ENCODE results near the gene MYO3A.
"Not testable (repeated sequence)": the region's sequence is repeated elsewhere in the genome, so short reads cannot be mapped to it uniquely, and the experiment has no call there.

MYO3A gene

DNA sequence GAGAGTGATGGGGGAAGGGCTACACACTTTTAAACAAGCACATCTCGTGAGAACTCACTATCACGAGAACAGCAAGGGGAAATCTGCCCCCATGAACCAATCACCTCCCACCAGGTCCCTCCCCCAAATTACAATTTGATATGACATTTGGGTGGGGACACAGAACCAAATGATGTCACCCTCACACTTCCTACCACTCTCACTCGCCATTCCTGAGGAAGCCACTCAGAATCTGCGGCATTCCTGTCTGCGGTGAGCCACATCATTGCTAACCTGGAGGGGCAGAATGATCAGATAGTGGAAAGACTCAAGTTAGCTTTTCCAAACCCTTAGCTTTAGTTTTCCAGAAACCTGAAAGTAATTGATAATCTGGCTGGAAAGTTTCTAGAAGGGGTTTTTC, 66.9 kb downstream of the MYO3A start:
- Histone ChIP-seq H3K9me2 (replicated peaks; ENCODE audit: control insufficient read depth, low read length) (no peaks in the 10 kb centered on the region), H3K79me2 (ENCODE audit: control insufficient read depth, low read length) (no peaks in the 10 kb centered on the region), H3K36me3 (ENCODE audit: control insufficient read depth, low read length) (no peaks in the 10 kb centered on the region), H4K20me1 (ENCODE audit: control insufficient read depth, insufficient read depth, low read depth, low read length) (no peaks in the 10 kb centered on the region), H3K27ac (ENCODE audit: low read depth, low read length) (no peak overlapping the region), H3K27me3 (ENCODE audit: control insufficient read depth, low read length) (no peaks in the 10 kb centered on the region), H3K4me1 (ENCODE audit: control insufficient read depth, low read length) (peaks cover 3% of the 10 kb centered on the region; the same call in 1 of the 2 replicates), H3K4me3 (ENCODE audit: low read length) (no peak overlapping the region), H3F3A (ENCODE audit: control insufficient read depth, insufficient read depth) (no peaks in the 10 kb centered on the region), H3K9me3 (ENCODE audit: control insufficient read depth, insufficient read depth, low read length) (no peaks in the 10 kb centered on the region), H3K4me2 (ENCODE audit: low read length) (no peak overlapping the region)
- TF ChIP-seq EZH2phosphoT487 (IDR thresholded peaks at IDR 0.05; ENCODE audit: borderline replicate concordance, low read length): no peak
- TF ChIP-seq, protein P1, sequence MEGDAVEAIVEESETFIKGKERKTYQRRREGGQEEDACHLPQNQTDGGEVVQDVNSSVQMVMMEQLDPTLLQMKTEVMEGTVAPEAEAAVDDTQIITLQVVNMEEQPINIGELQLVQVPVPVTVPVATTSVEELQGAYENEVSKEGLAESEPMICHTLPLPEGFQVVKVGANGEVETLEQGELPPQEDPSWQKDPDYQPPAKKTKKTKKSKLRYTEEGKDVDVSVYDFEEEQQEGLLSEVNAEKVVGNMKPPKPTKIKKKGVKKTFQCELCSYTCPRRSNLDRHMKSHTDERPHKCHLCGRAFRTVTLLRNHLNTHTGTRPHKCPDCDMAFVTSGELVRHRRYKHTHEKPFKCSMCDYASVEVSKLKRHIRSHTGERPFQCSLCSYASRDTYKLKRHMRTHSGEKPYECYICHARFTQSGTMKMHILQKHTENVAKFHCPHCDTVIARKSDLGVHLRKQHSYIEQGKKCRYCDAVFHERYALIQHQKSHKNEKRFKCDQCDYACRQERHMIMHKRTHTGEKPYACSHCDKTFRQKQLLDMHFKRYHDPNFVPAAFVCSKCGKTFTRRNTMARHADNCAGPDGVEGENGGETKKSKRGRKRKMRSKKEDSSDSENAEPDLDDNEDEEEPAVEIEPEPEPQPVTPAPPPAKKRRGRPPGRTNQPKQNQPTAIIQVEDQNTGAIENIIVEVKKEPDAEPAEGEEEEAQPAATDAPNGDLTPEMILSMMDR (IDR thresholded peaks at IDR 0.05; ENCODE audit: low read depth, low read length, poor library complexity, severe bottlenecking): no peak

DNA sequence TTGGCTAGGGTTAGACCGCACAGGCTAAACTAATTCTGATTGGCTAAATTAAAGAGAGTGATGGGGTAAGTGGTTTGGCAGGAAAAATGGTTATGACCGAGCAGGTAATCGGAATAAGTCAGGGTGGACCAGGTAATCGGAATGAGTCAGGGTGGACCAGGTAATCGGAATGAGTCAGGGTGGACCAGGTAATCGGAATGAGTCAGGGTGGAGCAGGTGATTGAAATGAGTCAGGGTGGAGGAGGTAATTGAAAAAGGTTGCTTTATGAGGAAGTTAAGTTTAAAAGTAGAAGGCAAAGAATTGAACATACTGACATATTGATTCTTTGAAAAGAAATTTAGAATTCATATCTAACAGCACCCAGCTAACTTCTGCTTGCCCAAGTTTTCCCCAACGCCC, 68.4 kb downstream of the MYO3A start:
- H4K20me1 ChIP-seq (ENCODE audit: control insufficient read depth, insufficient read depth, low read depth, low read length); H3K27ac ChIP-seq (ENCODE audit: low read depth, low read length); H3F3A ChIP-seq (ENCODE audit: control insufficient read depth, insufficient read depth); H3K4me3 ChIP-seq (ENCODE audit: low read length); H3K4me2 ChIP-seq (ENCODE audit: low read length); H3K27me3 ChIP-seq (ENCODE audit: control insufficient read depth, low read length); H3K9me3 ChIP-seq (ENCODE audit: control insufficient read depth, insufficient read depth, low read length); H3K36me3 ChIP-seq (ENCODE audit: control insufficient read depth, low read length); H3K9me2 ChIP-seq (replicated peaks; ENCODE audit: control insufficient read depth, low read length); H3K79me2 ChIP-seq (ENCODE audit: control insufficient read depth, low read length); H3K4me1 ChIP-seq (ENCODE audit: control insufficient read depth, low read length): not testable (repeated sequence)

DNA sequence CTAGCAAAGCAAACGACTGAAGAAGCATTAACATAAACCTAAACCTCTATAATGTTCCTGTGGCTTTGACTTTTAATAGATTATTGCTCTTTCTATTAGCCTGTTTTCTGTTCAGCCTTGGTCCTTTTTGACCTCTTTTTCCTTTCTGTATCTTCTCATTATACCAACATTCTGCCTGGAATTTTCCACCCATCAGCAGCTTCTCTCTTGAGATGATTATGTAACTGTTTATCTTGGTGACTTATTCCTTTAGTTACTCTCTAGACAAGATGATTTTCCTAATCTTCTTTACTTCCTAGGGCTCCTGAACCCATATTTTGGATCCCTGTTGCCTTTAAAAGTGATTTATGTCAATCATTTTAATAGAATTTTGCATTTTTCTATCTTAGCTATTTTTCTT, 81.1 kb downstream of the MYO3A start:
- Histone ChIP-seq H4K20me1 (ENCODE audit: control insufficient read depth, insufficient read depth, low read depth, low read length) (no peaks in the 10 kb centered on the region), H3K36me3 (ENCODE audit: control insufficient read depth, low read length) (no peaks in the 10 kb centered on the region), H3K27me3 (ENCODE audit: control insufficient read depth, low read length) (no peaks in the 10 kb centered on the region), H3K27ac (ENCODE audit: low read depth, low read length) (no peak overlapping the region), H3K79me2 (ENCODE audit: control insufficient read depth, low read length) (no peaks in the 10 kb centered on the region), H3K4me1 (ENCODE audit: control insufficient read depth, low read length) (no peaks in the 10 kb centered on the region), H3F3A (ENCODE audit: control insufficient read depth, insufficient read depth) (no peaks in the 10 kb centered on the region), H3K4me3 (ENCODE audit: low read length) (no peak overlapping the region), H3K4me2 (ENCODE audit: low read length) (no peak overlapping the region), H3K9me3 (ENCODE audit: control insufficient read depth, insufficient read depth, low read length) (no peaks in the 10 kb centered on the region), H3K9me2 (replicated peaks; ENCODE audit: control insufficient read depth, low read length) (no peaks in the 10 kb centered on the region)
- no peak for TF ChIP-seq EZH2phosphoT487 (IDR thresholded peaks at IDR 0.05; ENCODE audit: borderline replicate concordance, low read length)
- TF ChIP-seq, protein P1 (IDR thresholded peaks at IDR 0.05; ENCODE audit: low read depth, low read length, poor library complexity, severe bottlenecking): no peak

- no peaks in the 10 kb centered on the region for H3K9me3 ChIP-seq (ENCODE audit: control insufficient read depth, insufficient read depth, low read length)
- no peak overlapping the region for H3K27ac ChIP-seq (ENCODE audit: low read depth, low read length)
- H3K27me3 ChIP-seq (ENCODE audit: control insufficient read depth, low read length): no peaks in the 10 kb centered on the region
- no peaks in the 10 kb centered on the region for H3K79me2 ChIP-seq (ENCODE audit: control insufficient read depth, low read length)
- TF ChIP-seq, protein P1 (IDR thresholded peaks at IDR 0.05; ENCODE audit: low read depth, low read length, poor library complexity, severe bottlenecking): no peak
- no peak for TF ChIP-seq EZH2phosphoT487 (IDR thresholded peaks at IDR 0.05; ENCODE audit: borderline replicate concordance, low read length)
- H3K9me2 ChIP-seq (replicated peaks; ENCODE audit: control insufficient read depth, low read length): no peaks in the 10 kb centered on the region
- no peak overlapping the region for H3K4me2 ChIP-seq (ENCODE audit: low read length)
- H4K20me1 ChIP-seq (ENCODE audit: control insufficient read depth, insufficient read depth, low read depth, low read length): no peaks in the 10 kb centered on the region
- no peaks in the 10 kb centered on the region for H3K36me3 ChIP-seq (ENCODE audit: control insufficient read depth, low read length)
- H3K4me1 ChIP-seq (ENCODE audit: control insufficient read depth, low read length): no peaks in the 10 kb centered on the region
- no peaks in the 10 kb centered on the region for H3F3A ChIP-seq (ENCODE audit: control insufficient read depth, insufficient read depth)
- H3K4me3 ChIP-seq (ENCODE audit: low read length): no peak overlapping the region
Measured at GRCh38 chr10:26022831-26023230, 88.8 kb downstream of the MYO3A start.
